ENCODE measurements around the gene PRSS33.

PRSS33 gene, protein sequence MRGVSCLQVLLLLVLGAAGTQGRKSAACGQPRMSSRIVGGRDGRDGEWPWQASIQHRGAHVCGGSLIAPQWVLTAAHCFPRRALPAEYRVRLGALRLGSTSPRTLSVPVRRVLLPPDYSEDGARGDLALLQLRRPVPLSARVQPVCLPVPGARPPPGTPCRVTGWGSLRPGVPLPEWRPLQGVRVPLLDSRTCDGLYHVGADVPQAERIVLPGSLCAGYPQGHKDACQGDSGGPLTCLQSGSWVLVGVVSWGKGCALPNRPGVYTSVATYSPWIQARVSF

DNA sequence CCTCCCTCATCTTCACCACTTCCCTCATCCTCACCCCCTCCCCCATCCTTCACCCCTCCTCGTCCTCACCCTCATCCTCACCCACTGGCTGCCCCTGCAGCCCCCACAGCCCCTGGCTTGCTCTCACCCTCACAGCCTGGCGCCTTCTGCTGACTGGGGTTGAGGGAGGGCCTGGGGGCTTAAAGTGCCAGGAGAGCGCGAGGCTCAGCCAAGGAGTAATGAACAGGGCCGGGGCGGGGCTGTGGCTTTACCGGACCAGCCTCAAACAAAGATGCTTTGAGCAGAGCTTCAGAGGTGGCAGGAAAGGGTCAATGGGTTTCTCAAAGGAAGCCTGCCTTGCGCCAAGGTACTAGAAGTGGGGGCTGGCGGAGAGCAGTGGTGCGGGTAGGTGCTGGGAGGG lies at the start of gene PRSS33:
Gene PRSS33, minus strand, starts transcription at position 155 of the 400 bp plus-strand sequence. CDS start 1,013 bp downstream, outside the sequence.
- in situ Hi-C loops (cut with MboI; ENCODE audit: low sequenced_read_pairs) = no loop called here

DNA sequence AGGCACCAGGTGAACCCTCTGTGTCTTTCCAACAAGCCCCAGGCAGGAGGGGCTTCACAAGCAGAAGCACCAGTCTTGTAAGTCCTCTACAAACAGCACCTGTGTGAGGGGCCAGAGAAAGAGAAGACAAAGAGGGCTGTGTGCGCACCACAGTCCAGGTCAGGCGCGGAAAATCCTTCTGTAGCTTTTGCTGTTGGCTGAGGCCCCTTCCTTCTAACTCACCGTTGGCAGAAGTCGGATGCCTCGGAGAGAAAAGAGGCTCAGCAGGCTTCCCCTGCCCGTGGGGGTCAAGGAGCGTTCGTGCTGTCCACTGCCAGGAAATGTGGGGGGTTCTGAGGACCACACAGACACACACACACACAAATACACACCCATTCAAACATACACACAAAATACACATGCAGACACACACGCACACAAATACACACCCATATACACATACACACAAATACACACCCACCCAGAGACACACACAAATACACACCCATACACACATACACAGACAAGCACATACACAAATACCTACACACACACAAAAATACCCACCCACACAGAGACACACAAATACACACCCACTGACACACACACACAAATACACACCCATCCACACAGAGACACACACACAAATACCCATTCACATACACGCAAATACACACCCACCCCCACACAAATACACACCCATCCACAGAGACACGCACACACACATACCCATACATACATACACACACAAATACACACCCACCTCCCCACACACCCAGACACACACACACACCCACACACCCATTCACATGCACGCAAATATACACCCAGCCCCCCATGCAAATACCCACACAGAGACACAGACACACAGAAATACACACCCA lies 49.5 kb upstream of the PRSS33 start:
- in situ Hi-C loops (cut with MboI; ENCODE audit: low sequenced_read_pairs) = no loop called here

DNA sequence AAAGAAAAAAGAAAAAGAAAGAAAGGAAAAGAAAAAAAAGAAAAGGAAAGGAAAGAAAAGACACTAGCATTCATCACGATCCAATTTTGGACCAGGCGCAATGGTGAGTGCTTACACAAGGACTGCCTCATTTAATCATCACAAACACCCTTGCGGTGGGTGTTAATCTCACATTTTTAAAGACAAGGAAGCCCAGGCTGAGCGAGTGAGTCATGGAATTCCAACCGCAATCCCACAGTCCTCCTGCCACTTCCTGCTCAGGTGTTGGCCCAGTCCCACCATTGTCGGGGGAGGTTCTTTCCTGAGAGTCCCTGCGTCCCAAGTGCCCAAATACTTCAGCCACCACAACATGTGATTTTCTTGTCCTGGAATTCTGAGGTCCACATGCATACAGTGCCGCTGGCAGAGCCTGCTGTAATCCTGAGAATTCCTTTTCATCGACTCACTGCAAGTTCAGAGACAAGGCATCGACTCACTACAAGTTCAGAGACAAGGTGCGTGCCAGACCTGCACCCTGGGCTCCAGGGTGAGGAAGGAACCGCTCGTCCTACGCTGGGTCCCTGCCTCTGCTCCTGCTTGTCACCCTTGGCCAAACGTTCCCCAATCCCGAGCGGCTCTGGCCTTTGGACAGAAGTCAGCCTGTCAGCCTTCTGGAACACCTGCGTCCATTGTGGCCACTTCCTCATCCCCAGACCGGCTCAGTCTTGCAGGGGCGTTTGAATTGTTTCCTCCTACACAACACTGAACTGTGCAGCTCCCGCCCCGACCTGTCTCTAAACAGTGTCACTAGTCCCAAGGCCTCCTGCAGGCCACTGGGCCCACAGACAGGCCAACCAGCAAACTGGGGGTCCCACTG lies 48.5 kb upstream of the PRSS33 start:
- in situ Hi-C loops (cut with MboI; ENCODE audit: low sequenced_read_pairs) = no loop called here

DNA sequence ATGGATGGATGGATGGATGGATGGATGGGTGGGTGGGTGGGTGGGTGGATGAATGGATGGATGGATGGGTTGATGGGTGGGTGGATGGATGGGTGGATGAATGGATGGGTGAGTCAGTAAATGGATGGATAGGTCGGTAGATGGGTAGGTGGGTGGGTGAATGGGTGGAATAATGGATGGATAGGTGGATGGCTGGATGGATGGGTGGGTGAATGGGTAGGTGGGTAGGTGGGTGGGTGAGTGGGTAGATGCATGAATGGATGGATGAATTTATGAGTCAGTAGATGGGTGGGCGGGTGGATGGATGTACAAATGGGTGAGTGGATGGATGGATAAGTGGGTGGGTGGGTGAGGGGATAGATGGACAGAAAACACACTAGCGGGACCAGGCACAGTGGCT lies 47.6 kb upstream of the PRSS33 start:
- in situ Hi-C loops (cut with MboI; ENCODE audit: low sequenced_read_pairs) = no loop called here

DNA sequence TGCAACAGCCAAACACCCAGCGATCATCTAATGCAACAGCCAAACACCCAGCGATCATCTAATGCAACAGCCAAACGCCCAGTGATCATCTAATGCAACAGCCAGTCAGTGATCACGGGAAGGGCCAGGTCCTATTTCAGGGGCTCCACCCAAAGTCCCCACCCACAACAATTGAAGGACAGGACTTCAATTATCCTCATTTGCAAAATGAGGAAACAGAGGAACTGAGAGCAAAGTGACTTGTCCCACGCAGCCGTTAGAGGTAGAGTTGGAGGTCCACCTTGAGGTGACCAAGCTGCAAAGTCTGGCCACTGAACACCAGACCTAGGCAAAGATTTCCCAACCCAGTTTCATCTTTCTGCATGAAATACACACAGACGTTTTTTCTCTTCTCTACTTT lies 46.4 kb upstream of the PRSS33 start:
- in situ Hi-C loops (cut with MboI; ENCODE audit: low sequenced_read_pairs) = no loop called here

DNA sequence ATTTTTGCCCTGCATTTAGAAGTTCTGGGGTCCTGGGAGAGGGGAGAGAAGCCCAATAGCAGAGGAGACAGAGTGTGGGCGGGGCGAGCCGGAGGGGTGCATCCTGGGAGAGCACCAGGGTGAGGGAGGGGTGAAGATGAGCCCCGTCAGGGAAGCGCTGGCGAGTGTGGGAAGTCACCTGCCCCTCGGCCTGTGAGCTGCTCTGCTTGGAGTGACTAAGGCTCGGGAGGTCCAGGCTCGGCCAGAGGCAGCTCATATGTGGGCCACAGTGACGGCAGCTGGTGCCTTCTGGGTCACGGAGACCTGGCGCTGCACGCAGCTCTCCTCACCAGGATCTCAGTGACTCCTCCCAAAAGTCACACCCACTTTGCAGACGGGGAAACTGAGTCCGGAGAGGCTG lies 43.8 kb upstream of the PRSS33 start:
- in situ Hi-C loops (cut with MboI; ENCODE audit: low sequenced_read_pairs) = no loop called here

DNA sequence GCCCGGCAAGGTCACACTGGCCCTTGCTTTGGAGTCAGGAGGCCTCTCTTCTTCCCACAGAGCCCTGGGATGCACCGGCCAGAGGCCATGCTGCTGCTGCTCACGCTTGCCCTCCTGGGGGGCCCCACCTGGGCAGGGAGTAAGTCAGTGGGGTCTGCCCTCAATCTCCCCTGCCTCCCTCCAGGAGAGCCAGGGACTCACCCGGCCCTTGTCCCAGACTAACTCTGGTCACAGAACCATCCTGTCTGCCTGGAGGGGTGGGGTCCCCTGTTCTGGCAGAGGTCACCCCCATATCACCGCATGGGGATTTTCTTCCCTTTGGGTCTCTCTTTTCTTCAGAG lies 43.0 kb upstream of the PRSS33 start:
- in situ Hi-C loops (cut with MboI; ENCODE audit: low sequenced_read_pairs) = no loop called here

DNA sequence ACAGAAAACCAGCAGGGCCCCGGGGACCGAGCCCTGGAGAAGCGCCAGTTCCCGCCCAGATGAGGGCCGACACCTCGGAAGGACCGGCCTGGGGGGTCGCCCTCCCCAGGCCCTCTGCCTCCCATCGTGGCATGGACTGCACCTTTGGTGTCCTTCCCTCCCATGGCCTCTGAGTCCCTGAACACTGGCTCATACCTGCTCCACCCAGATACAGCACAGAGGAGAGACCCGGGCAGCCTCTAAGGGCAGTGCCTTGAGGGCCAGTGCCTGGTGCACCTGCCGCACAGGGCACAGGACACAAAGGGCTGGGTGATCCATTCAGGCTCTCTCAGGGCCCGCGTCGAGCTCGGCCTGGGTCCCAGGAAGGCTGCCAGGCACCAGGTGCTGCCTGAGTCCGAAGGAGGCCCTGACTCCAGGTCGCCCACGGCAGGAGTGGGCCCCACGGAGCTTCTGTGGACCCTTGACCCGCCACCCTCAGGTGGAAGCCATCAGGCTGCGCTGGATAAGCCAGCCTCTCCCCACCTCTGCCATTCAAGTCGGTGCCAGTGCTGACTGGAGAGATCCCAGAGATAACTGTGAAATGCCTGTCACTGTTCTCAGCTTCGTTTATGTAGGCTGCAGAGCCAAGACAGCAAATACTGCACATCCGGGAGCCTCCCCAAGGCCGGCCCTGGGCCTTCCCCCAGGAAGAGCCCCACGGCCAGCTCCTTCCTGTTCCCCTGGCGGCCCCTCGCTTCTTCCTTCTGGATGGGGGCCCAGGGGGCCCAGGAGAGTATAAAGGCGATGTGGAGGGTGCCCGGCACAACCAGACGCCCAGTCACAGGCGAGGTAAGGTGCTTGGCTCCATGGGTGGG lies 42.4 kb upstream of the PRSS33 start, which contains the start of gene ZG16B:
Gene ZG16B, plus strand, starts transcription at position 803 of the 854 bp plus-strand sequence. CDS start 139 bp downstream, outside the sequence.
- in situ Hi-C loops (cut with MboI; ENCODE audit: low sequenced_read_pairs) = no loop called here

DNA sequence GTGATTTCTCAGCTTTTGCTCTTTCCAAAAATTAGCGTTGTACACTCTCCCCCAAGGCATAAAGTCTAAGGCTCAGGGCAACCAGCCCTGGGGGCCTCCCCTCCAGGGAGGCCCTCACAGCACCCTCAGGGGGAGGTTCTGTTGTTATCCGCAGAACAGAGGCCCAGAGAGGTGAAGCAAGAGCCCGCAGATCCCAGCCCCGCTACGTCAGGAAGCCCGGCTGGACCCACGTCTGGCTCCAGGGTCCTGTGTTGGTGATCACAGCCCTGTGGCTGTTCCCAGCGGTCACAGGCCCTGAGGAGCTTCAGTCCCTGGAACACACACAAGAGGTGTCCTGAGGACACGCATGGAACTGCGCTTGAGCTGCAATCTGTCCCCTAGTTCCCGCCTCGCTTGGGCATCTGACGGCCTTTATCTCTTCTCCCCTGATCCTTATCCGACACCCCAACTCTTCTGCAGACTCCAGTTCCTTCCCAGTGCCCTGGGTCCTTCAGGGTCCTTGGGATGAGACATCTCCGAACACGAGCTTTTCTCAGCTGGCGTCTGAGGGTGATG lies 41.6 kb upstream of the PRSS33 start:
- in situ Hi-C loops (cut with MboI; ENCODE audit: low sequenced_read_pairs) = no loop called here

DNA sequence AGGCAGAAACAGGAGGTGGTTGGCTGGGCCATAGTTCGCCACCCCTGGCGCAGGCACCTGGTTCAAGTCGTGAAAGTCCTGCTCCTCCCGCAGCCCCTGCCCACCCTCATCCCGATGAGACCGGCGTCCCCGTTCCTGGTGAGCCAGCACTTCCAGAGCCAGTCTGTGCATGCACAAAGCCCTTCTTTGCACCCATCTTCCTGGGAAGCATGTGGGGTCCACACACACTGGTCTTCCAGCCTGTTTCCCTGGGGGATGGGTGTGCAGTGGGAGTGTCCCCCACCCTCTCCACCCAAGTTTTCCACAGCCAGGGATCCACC lies 41.1 kb upstream of the PRSS33 start:
- in situ Hi-C loops (cut with MboI; ENCODE audit: low sequenced_read_pairs) = no loop called here

DNA sequence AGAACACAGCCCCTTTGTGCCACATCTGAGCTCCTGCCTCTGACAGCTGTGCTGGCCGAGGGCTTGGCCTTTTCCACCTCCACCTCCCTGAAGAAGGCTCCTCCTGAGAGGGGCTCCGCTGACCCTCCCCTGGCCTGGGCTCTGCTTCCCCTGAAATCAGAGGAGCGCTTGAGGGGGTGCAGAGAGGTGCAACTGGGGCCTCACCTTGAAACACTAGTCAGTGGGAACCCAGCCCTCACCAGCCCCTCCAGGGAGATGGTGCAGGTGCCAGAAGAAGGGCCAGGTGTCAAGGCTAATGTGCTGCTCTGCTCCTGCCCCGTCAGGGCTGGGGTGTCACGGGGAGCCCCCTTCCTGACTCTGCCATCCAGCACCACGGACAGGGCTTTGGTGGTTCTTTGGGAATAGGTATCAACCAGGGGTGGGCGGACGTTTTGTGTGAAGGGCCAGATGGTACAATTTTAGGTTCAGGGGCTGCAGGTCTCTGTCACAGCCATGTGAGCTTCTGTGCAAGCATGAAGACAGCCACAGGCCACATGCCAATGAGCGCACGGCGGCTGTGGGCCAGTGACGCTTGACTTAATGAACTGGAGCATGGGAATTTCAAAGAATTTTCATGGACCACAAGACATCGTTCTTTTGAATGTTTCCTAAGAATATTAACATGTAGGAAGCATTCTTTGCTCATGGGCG lies 40.6 kb upstream of the PRSS33 start:
- in situ Hi-C loops (cut with MboI; ENCODE audit: low sequenced_read_pairs) = no loop called here

DNA sequence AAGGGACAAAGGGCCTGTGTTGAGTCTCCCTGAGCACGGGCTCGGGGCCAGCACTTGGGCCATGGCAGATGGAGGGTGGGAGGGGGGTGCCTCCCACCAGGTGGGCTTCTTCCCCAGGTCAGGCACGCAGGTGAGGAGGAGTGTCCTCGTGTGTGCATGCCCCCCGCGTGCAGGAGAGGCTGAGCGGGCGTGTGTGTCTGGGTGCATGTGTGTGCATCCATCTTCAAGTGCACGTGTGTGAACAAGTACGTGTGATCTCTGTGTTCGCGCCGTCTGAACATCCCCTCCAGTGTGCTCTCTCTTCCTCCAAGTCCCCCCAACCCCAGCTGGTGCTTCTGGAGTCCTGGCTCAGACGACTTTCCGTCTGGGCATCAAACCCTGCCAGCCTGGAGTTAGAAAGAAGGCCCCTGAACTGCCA lies 40.0 kb upstream of the PRSS33 start:
- in situ Hi-C loops (cut with MboI; ENCODE audit: low sequenced_read_pairs) = no loop called here

DNA sequence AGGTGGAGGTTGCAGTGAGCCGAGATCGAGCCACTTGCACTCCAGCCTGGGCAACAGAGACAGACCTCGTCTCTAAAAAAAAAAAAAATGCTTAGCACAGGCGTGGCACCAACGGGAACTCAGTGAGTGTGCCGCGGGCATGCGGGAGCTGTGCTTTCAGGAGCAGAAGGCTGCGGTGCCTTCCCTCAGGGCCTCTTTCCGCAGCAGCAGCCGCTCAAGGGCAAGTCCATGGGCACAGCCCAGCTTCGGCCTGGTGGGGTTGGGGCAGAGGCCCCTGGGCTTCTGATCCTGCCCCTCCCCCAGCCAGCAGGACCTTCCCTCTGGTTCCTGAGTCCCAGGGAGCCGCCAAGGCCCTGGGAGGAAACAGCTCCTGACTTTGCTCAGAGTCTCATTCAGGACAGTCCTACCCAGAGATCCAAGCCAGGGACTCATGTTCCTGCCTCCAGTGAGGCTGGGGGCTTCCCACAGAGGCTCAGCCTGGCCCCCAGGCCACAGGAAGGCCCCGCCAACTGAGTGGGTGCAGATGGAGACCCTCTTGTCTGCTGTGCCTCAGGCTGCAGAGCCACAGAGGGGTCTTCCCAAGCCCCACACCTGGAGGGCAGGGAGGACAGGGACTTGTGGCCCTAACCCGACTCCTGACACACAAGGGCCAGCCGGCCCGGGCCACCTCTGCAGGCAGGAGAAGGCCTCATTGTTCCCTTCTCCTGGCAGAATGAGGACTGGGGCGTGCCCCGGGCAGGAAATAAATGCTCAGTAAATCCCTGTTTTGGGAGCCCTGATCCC lies 39.4 kb upstream of the PRSS33 start:
- in situ Hi-C loops (cut with MboI; ENCODE audit: low sequenced_read_pairs) = no loop called here

DNA sequence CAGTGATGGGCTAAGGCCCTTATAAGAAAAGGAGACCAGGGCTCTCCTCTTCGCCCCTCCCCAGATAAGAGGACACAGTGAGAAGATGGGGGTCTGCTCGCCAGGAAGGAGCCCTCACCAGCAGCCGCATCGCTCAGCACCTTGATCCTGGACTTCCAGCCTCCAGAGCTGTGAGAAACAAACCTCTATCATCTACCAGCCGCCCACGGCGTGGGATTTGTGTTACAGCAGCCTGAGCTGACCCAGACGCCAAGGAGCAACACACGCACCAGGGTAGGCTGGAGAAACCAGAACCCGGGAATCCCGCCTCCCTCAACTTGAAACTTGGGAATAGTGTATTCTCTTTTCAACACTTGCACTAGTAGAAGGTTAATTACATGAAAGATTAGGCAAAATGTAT lies 38.5 kb upstream of the PRSS33 start:
- in situ Hi-C loops (cut with MboI; ENCODE audit: low sequenced_read_pairs) = no loop called here

DNA sequence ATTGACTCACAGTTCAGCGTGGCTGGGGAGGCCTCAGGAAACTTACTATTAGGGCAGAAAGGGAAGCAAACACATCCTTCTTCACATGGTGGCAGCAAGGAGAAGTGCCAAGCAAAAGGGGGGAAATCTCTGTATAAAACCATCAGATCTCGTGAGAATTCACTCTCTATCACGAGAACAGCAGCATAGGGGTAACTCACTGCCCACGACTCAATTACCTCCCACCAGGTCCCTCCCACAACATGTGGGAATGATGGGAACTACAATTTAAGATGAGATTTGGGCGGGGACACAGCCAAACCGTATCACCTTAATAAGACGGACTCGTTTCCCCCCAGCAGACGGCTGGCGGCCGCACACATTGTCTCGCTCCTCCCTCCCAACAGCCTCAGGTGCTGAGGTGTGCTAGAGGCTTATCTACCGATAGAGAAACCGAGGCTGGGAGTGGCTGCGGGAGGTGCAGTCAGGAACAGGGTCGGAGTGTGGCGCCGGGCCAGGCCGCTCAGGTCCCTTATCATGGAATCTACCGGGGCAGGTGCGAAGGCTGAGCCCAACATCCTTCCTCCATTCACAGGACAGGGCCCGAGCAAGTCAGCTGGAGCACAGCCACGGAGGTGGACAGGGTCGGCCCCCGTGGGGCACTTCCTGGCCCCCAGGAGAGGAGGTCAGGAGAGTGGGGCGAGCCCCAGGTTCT lies 37.8 kb upstream of the PRSS33 start:
- in situ Hi-C loops (cut with MboI; ENCODE audit: low sequenced_read_pairs) = no loop called here

DNA sequence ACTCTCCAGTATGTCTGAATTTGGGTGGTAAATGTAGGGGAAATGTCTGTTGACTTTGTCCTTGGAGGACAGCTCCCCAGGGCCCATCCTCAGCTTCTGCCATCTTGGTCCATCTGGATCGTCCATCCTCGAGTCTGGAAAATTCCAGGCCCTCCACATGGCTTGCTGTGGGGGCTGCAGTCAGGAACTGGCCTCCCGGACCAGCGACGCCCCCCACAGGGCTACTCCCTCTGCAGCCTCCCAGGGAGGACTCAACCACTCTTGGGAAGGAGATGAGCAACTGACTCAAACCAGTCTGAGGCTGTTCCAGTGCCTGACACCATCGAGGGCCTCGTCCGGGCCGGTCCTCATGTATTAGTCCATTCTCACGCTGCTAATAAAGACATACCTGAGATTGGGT lies 37.3 kb upstream of the PRSS33 start:
- in situ Hi-C loops (cut with MboI; ENCODE audit: low sequenced_read_pairs) = no loop called here

DNA sequence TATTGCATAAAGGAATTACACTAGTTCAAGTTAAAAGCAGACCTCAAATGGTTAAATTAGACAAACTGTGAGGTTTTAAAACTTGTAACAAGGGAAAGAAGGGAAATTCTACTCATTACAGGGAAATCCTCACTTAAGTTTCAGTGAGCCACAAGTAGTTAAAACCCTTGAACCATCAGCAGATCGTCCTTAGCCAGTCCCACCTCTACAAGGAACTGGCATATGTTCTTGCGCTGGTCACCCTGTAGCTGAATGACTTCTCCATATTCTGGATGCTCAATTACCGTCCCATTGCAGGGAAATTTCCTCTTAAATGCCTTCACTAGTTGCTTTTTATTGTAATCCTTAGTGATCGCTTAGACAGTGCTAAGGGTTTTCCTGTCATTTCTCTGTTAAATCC lies 35.1 kb upstream of the PRSS33 start:
- in situ Hi-C loops (cut with MboI; ENCODE audit: low sequenced_read_pairs) = no loop called here

DNA sequence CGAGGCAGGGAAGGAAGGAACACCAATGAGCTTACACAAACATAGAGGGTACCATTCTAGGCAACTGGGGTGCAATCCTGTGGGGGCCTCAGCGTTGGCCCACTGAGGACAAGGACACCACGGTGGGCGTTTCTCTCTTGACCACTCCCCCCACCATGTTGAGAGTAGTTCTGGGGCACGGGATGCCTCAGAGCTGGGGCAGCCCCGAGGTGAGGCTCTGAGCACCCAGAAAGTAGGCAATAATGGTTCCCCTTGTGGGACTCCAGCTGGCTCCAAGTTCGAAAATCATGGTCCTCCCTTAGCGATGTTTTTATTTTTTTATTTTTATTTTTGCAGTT lies 34.8 kb upstream of the PRSS33 start:
- in situ Hi-C loops (cut with MboI; ENCODE audit: low sequenced_read_pairs) = no loop called here
